HG03571 (cell line): ENCODE results near the gene DNAJB11.
"Not testable (repeated sequence)": the region's sequence is repeated elsewhere in the genome, so short reads cannot be mapped to it uniquely, and the experiment has no call there.

Experiments used
- ATAC-seq: cut with Tn5 transposase; IDR thresholded peaks from one replicate; pipeline ENCODE4 v1.9.1; 2021; ENCODE audit not compliant: unreplicated experiment

The DNAJB11 gene

GRCh38 chr3:186551387-186551786 lies 19.1 kb upstream of the DNAJB11 start:
- ATAC-seq, result no peak

GRCh38 chr3:186552408-186553031 lies 18.0 kb upstream of the DNAJB11 start:
- ATAC-seq, result no peak

GRCh38 chr3:186564586-186564985 lies 5.9 kb upstream of the DNAJB11 start:
- no peak for ATAC-seq

GRCh38 chr3:186566772-186567071 lies 3.8 kb upstream of the DNAJB11 start:
- no peak for ATAC-seq

DNA sequence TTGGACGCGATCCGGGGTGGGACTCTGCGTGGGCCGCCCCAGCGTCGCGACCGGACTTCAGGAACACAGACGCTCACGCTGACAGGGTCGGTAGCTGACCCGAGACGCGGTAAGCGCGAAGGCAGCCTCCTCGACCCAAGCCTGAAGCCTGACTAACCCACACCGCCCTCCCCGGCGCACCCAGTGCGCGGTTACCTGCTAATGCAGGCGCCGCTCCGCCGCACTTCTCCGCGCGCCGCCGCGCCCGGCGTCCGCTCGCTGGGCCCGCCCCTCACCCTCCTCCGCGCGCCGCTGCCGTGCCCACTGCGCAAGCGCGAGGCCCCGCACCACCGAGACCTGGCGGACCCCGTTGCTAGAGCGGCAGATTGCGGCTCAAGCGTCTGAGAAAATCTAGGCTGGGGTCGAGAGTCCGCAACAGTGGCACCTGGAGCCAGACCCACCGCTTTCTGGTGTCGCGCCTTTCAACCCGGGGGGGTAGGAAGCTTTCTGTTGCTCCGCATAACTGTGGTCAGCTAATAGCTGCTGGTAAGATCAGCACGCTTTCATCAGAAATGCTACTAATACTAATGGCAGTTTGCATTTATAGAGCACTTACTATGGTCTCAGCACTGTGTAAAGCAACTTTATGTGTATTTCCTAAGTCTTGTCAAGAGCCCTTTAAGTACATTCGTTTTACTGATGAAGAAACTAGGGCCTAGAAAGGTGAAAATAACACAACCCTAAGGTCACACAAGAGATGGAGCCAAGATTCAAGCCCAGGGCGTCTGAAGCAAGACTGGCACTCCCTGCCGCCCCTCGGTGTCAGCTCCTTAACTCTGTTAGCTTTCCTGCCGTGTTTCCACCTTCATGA lies 3.2 kb upstream of the DNAJB11 start, which contains the start of gene TBCCD1:
TSS of gene TBCCD1 (minus strand) at position 268 of the 850 bp plus-strand sequence. CDS start 3,010 bp downstream, outside the sequence.
- ATAC-seq, result peak; percentile 45

- ATAC-seq, result not testable (repeated sequence)
Measured at GRCh38 chr3:186569361-186569760, 1.2 kb upstream of the DNAJB11 start.

DNA sequence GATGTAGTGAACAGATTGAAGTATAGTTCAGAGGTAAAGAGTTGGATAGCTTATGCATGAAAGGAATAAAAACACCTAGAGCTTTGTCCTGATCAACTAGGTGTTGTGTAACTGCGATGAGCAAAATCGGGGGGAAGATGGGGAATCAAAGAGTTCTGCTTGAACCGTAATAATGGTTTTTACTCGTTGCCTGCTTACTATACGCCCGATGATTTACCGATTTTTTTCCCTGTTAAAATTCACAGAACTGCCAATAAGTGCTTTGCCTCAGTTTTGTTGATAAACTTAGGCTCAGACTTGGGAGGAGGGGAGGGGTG lies 783 bp upstream of the DNAJB11 start:
- no peak for ATAC-seq

GRCh38 chr3:186570941-186571643 lies 572 bp downstream of the DNAJB11 start:
- ATAC-seq, result no peak

- ATAC-seq, result no peak
Measured at GRCh38 chr3:186571644-186572013, 1.1 kb downstream of the DNAJB11 start.

GRCh38 chr3:186577521-186577920 lies 7.0 kb downstream of the DNAJB11 start:
- no peak for ATAC-seq

DNA sequence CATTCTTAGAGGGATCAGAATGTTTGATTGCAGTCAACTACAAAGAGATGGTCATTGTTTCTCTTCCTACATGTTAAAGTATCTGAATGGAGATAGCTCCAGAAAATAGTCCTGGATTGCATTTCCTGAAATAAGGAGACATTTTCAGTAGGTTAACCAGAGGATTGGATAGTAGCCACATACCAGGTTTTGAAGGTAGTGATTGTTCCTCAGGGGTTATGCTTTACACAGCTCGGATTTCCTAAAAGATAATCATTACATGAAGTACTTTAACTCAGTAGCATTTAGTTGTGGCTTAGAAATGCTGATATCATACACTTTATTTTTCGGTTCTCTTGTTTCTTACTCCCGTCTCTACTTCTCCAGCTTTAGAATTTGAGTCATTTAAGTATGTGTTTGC lies 10.3 kb downstream of the DNAJB11 start:
- ATAC-seq, result no peak

GRCh38 chr3:186582541-186582940 lies 12.0 kb downstream of the DNAJB11 start:
- no peak for ATAC-seq

GRCh38 chr3:186583831-186584230 lies 13.3 kb downstream of the DNAJB11 start:
- ATAC-seq, result no peak

- not testable (repeated sequence) for ATAC-seq
Measured at GRCh38 chr3:186586245-186586644, 15.7 kb downstream of the DNAJB11 start.

DNA sequence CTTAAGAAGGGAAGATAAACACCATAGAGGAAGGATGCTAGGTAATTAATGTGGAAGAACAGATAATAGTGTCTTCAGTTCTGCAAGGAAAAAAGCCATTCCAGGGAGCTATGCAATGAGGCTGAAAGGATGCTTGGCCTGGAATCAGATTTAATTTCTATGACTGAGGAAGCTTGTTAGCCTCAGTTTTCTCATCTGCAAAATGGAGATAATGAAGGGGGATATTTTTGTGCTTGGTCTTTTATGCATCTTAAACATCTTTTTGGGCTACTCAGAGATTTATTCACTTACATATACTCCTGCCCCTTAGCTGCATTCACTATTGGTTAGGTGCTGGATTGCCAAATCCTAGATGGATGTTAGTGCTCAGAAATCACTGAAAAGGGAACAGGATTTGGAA lies 16.7 kb downstream of the DNAJB11 start:
- ATAC-seq, result no peak

DNA sequence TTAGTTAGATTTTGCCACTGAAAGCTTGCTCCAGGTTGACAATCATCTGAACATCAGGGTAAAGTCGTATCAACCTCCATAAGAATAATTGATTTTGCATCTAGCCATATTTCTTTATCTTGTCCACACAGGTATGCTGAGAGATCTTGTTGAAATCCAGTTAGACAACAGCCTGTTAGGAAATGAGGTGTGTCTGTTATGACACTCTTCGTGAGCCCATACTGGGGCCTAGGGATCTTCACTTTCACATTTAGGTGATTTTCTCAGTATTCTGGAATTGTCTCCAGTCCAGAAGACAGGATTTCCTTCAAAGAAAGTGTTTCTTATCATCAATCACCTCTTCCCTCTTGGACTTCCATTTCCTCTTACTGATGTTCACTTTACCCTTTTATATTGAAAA lies 18.1 kb downstream of the DNAJB11 start:
- no peak for ATAC-seq

- no peak for ATAC-seq
Measured at GRCh38 chr3:186589121-186589520, 18.6 kb downstream of the DNAJB11 start.

- ATAC-seq, result no peak
Measured at GRCh38 chr3:186589856-186590579, 19.5 kb downstream of the DNAJB11 start.

- no peak for ATAC-seq
Measured at GRCh38 chr3:186590580-186591295, 20.2 kb downstream of the DNAJB11 start.

DNA sequence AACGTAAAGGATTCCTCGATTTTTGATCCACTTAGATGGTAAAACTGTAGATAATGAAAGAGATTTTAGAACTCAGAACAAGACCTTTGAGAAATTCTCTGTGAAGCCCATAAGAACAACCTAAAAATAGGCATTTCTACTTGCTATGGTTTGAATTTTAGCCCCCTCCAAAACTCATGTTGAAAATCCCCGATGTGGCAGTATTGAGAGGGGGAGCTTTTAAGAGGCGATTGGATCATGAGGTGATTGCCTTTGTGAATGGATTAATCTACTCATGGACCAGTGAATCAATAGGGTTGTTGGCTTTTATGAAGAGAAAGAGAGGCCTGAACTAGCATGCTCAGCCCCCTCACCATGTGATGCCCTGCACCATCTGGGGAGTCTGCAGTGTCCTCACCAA lies 22.2 kb downstream of the DNAJB11 start:
- ATAC-seq, result no peak

- no peak for ATAC-seq
Measured at GRCh38 chr3:186593862-186594261, 23.3 kb downstream of the DNAJB11 start.
